HG03460 (cell line): ENCODE measurements around the gene BUD23.
A peak's percentile ranks its signal among the peaks of the same experiment; 100 is the strongest.
"Not testable (repeated sequence)": the region's sequence is repeated elsewhere in the genome, so short reads cannot be mapped to it uniquely, and the experiment has no call there.

Experiments
- ATAC-seq: cut with Tn5 transposase; IDR thresholded peaks from one replicate; pipeline ENCODE4 v1.9.1; 2021; ENCODE audit not compliant: unreplicated experiment

BUD23 gene

GRCh38 chr7:73700581-73701134 is 17.3 kb downstream of the BUD23 start:
- ATAC-seq = no peak

- ATAC-seq = no peak
These were observed 18.1 kb downstream of the BUD23 start for GRCh38 chr7:73701357-73701995.

- ATAC-seq = no peak
These were observed 18.8 kb downstream of the BUD23 start for GRCh38 chr7:73702226-73702625.

DNA sequence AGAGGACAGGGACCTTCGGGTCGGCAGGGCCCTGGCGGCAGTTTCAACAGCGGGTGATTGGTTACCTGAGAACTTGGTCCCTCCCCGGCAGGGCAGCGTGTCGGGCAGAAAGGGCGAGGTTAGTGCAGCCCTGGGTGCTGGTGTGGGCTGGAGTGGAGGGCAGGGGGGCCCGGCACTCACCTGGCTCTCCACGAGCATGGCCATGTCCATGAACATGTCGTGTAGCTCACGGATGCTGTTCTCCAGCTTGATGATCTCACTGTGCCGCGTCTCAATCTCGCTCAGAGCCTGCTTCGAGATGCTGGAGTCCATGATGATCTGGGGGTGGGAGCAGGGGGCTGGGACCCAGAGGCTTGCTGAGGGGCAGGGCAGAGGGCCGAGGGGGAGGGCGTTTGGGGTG is 19.3 kb downstream of the BUD23 start:
- no peak for ATAC-seq

DNA sequence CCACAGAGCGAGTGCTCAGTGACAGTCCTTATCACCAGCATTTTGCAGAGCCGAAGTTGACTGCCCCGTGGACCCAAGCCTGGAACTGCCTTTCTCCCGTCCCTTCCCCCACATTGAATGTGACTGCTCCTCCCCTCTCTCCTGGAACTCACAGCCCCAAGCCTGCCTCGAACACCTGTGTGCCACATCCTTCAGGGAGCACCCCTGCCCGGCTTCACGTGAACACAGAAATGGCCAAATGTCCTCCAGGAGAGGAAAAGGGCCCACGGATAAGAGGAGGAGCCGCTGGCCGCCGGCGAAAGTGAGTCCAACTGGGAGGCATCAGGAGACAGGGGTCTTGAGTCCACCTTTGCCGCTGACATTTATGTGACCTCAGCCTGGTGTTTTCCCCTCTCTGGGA is 19.8 kb downstream of the BUD23 start:
- ATAC-seq = no peak

DNA sequence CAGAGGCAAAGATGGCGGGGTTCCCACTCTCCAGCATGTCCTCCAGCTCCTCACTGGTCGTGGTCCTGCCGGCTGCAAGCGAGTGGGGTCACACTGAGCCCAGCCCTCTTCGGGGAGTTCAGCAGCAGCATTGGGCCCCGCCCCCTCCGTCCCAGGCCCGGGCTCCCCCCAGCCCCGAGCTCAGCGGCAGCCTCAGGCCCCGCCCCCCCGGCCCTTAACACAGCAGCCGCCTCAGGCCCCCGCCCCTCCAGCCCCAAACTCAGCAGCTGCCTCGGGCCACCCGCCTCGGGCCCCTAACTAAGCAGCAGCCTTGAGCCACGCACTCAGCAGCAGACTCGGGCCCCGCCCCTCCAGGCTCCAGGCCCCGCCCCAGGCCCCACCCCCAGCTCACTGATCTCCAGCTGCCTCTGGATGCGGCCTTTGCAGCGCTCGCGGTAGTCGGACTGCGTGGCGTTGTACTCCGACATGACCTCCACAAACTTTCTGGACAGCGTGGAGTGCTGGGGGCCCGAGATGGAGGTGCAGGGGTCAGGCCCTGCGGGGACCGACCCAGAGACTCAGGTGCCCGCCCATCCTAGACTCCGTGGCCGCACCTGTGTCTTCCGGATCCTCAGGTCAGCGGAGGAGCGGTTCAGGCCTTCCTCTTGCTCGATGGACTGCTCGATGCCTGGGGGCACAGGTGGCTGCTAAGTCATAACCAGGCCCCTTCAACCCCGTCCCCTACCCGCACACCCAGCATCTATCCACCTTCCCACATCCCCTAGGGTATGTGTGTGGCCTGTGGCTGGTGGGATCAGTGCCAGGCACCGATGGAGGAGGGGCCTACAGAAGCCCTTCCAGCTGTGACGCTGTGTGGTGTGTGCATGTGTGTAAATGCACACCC is 20.6 kb downstream of the BUD23 start:
- no peak for ATAC-seq

GRCh38 chr7:73704640-73705550 is 21.5 kb downstream of the BUD23 start:
- no peak for ATAC-seq

DNA sequence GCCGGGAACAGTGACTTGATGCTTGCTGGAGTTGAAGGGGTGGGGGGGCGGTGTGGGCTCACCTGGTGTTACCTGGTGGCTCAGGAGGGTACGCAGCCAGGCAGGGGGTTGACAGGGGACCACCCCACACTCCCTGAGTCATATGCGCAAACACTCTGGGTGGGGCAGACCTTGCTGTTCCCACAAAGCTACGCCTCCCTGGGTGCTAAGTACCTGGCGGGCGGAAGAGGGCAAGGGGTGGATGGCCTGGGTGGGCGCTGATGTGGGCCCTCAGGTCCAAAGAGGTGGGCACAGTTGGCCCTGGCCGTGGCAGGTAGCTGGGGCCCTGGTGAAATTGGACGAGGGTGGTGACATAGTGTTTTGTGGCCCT is 22.1 kb downstream of the BUD23 start:
- ATAC-seq = no peak

- ATAC-seq = no peak
These were observed 23.0 kb downstream of the BUD23 start for GRCh38 chr7:73706126-73707044.

DNA sequence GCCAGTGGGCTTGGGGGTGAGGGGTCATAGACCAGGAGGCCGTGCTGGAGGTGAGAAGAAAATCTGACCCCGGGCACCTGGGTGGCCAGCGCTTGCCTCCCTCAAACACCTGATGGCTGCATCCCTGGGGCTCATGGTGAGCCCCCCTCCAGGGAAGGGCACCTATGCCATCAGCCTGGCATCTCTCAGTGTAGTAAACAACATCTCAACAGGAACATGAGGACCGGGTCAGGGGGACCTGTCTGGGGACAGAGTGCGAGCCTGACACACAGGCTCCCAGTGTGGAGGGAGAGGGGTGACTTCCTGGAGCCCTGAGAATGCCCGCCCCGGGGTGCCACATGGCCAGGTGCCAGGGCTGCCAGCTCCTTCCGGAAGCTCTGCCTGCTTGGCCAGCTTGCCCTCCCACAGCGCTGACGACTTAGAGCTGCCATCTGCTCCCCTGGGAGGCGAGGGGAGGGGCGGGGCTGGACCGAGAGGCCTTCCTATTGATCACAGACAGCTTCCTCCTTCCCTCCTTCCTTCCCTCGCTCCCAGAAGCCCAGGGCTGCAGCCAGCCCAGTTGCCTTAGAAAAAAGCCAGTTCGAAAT is 23.7 kb downstream of the BUD23 start:
- ATAC-seq = no peak

GRCh38 chr7:73708961-73709549 is 25.7 kb downstream of the BUD23 start:
- no peak for ATAC-seq

DNA sequence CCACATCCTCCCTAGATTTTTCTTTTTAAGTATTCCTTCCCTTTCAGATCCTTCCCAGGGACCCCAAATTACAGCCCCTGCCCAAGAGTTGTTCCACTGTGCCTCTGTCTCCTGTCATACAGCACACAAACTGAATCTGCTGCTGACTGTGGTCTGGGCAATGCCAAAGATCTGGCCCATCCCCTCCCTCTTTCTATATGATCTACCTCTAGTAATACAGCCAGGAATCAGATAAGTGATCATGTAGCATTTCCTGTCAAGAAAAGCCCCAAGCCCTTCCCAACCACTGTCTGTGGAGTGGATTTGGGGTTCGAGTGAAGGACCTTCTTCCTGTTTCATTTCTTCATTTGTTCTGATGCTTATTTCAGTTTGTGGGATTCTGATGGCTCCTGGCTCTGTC is 29.4 kb downstream of the BUD23 start:
- ATAC-seq = no peak

- not testable (repeated sequence) for ATAC-seq
These were observed 29.9 kb downstream of the BUD23 start for GRCh38 chr7:73713319-73713718.

DNA sequence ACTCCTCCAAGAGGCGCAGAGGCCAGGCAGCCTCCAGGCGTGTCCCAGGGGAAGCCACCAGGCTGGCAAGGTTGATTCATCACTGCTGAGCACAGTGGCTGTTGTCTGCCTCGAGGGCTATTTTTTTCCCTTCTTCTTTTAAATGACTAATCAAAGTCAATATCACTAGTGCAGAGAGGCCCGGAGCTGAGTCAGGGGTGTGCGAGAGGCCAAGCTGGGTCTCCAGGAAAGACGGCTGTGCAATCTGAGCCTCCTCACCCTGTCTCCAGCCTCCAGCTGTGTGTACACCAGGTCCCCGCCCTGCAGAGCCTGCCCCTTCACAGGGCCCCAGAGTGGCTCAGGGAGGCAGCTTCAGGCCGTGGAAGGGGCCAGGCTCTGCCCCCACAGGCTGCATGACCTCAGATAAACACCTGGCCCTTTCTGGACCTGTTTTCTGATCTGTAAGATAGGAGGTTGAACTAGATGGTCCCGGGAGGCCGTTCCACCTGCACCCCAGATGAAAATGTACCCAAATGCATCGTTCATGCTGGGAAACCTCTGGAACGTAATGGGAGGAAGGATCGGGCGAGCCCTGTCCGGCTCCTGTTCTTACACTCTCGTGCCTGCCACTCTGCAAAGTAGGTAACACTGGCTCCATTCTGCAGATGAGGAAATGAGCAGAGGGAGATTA is 32.4 kb downstream of the BUD23 start:
- ATAC-seq = no peak

- ATAC-seq = no peak
These were observed 33.0 kb downstream of the BUD23 start for GRCh38 chr7:73716318-73716890.

DNA sequence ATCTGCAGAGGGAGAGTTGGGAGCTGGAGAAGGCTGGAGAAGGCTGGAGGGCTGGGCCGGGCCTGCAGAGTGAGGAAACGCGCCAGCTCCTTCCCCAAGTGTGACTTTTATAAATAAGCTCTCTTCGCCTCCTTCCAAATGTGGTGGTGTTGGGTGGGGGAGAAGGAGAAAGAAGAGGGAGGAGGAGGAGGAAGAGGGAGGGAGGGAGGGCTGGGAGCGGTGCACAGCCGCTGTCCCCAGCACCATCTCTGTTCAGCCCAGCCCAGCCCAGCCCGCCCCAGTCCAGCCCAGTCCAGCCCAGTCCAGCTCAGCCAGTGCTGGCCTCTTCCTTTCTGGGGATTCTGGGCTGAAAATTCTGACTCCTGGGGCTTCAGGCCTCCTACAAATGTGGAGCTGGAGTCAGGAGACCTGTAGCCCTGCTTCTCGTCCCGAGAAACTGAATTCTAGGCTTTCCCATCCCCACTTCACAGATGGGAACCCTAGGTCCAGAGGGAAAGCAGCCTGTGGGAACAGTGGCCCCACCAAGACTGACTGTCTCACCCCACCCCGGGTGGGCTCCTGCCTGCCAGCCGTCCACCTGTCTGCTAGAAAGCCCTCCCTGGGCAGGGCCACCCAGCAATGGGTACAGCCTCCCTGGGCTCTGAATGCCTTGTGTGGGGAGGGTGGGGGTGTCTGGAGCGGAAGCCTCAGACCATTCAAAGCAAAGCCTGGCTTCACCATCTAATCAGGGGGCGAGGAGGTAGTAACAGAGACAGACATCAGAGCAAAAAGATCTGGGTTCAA is 33.8 kb downstream of the BUD23 start:
- no peak for ATAC-seq

- ATAC-seq = peak; percentile 46
These were observed 34.6 kb downstream of the BUD23 start for GRCh38 chr7:73717991-73718405.

GRCh38 chr7:73718438-73718881 is 35.1 kb downstream of the BUD23 start:
- no peak for ATAC-seq
